GM19455 (cell line): ENCODE measurements around the gene MGAT3.

ENCODE experiments used
- ATAC-seq: cut with Tn5 transposase; IDR thresholded peaks from one replicate; pipeline ENCODE4 v1.9.1; 2021; ENCODE audit not compliant: unreplicated experiment

MGAT3 gene

DNA sequence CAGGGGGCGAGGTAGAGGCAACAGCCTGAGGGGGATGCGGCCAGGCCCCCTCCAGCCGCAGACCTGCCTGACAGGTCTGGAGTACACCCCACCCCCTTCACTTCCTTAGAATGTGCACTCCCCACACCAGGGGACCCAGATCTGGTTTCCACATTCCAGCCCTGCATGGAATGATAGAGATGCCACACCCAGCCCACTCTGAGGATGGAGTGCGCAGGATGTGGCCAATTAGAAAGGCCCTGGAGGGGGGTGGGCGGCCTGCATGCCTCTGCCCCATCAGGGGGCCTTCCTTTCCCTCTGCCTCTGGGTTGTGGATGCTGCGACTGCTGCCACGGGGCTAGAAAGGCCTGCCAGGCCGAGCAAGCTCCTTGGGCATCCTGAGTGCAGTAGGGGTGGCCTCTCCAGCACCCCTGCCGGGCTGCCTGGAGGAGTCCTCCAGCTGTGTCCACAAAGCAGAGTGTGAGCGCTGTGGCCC is 28.2 kb upstream of the MGAT3 start:
- ATAC-seq, result no peak

DNA sequence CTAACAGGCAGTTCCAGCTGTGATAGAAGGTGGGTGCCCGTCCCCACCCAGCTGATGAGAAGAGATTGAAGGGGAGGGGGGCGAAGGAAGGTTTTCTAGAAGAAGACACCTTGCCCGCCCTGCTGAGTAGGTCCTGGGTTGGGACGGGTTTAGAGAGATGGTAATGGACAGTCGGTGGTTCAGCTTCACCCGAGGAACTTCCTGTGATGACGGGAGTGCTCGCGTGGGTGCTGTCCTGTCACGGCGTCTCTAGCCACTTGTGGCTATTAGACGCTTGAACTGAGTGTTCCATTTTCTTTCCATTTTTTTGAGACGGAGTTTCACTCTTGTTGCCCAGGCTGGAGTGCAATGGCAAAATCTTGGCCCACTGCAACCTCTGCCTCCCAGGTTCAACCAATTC is 27.6 kb upstream of the MGAT3 start:
- ATAC-seq, result no peak

DNA sequence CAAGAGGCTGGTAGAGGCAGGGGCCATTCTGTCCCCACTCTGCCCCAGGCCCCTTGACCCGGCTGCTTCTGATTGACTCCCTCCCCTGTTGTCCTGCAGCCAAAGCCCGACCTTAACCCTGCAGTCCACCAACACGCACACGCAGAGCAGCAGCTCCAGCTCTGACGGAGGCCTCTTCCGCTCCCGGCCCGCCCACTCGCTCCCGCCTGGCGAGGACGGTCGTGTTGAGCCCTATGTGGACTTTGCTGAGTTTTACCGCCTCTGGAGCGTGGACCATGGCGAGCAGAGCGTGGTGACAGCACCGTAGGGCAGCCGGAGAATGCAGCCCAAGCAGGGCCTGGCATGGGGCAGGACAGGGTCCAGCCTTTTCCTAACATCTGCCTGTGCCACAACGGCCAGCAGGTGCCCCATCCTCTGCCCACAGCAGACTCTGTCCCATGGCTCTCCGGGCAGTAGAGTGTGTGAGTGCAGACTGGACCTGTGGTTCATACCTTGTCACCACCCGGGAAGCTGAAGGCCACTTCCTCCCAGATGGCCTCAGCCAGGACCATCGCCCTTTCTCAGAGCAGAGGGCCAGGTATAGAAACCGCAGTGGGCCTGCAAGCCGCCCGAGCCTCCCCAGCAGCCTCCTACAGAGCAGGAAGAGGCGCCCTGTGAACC is 26.8 kb upstream of the MGAT3 start:
- ATAC-seq, result no peak

DNA sequence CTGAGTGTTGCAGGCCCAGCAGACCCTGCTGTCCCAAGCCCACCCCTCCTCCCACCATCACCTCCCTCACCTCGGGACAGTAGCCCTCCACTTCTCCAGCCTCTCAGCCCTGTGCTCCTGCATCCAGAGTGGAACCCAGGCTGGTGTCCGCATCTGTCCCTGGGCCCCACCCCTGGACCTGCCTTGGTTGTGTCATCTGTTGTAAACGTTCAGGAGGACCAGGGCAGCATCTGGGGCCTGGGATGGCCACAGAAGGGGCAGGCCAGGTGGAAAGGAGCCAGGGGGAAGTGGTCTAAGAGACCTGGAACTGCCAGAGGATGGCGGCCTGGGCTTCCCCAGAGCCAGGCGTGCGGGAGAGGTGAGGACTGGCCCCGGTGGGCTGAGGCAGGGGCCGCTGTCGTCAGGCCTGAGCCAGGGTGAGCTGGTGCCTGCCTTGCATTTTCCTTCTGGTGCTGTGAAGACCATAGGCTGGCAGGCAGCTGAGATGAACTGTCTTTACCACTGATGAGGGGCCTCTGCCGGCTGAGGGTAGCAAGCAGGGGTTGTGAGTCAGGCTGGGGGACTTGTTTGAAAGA is 26.1 kb upstream of the MGAT3 start:
- ATAC-seq, result no peak

DNA sequence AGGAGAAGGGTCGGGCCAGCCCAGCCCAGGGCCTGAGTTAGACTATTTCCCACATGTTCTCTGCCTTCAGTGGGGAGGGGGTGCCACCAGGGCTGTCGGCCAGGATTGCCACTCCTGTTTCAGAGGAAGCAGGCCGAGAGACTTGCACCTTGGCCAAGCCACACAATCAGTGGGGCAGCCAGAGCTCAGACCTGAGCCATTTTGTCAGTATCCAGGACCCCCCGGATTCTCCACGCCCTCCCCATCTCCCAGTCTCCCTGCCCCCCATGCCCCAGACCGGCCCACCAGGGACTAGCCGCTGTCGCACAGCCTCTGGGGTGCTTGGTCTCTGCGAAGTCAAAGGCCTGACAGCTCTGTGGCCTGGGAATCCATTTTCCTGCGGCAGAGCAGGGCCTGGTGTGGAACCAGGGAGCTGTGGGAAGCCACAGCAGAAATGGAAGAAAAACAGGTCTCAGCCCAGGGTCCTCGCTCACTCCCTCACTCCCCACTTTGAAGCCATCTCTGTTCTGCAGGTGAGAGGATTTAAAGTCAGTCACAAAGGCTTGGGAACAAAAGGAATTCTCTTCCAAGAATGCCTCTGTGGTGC is 25.5 kb upstream of the MGAT3 start:
- no peak for ATAC-seq

DNA sequence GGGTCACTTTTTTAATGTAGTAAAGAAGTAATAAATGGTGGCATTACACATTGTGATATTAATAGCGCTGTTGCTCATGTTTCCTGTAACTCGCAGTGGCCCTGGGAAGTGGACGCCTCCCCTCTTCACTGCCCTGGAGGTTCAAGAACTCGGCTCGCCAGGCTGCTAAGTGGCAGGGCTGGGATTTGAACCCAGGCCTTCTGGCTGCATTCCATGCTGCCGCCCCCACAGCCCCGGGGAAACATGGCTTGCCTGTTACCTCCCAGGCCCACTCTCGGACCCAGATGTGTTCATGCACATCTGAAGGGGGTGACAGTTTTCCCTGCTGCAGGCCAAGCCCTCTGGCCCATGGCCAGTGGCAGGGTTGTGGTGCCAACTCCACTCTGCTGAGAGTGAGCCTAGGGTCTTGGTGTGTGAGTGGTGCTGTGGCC is 25.0 kb upstream of the MGAT3 start:
- no peak for ATAC-seq

DNA sequence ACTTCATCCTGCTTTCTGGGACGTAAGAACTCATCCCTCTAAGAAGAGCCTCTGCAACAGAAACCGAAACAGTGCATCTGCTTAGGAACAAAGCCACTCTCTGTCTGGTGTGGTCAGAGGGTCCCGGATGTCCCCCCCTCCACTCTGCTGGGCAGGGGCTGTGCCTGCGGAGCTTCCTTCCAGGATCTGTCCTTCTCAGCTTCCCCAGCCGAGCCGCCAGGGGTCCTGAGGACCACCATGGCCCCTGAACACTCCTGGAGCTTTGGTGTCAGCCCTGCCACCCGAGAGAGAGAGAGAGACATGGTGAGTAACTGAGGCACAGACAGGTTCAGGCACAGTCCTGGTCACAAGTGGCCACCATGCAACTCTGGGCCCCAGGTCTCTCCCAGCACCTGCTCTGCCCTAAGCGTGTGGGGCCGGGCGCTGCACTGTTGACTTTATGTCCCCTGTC is 24.4 kb upstream of the MGAT3 start:
- ATAC-seq, result no peak

DNA sequence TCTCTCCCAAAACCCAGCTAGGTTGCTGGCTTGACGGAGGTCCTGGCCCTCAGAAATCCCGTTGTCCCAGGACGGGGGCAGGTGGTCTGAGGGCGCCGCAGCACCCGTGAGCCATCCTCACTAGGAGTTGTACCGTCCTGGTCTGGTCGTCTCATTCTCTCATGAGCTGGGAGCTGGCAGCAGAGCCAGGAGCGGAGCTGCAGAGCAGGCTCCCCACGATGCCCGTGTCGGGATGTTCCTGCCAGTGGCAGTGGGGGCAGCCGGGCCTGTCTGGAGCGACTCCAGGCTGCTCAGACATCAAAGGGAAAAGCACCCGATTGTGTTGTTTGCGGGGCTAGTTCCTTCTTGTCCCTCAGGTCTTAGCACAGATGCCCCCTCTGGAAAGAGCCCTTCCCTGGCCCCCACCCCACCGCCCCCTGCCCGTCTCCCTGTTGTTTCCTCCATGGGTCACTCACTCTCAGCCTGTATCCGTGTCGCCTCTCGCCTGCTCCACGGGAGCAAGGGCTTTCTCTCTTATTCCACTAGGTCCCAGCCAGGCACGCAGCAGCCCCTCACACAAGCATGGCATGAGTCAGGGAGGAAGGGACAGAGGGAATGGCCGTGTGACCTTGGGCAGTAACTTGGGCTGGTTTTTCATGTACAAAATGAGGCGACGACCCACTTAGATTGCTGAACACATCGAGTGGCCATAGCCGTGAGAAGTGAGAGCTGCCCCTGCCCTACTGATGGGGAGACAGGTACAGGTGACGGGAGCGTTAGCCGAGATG is 23.2 kb upstream of the MGAT3 start:
- no peak for ATAC-seq

DNA sequence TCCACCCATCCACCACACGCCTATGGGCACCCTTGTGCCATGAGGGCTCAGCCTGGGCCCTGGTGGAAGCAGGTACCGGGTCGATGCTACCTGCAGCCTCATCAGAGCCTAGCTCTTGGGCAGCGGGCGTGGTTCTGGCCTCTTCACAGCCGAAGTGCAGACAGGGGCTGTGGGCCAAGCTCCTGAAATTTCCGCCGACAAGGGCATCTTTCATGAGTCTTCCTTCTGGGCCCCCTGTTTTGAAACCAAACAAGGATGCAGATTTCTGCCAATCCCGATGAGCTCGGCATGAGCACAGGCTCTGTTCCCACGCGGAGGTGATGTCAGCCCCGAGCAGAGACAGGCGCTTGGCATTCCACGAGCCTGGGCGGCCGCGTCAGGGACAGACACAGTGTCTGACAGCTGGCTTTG is 22.6 kb upstream of the MGAT3 start:
- no peak for ATAC-seq

DNA sequence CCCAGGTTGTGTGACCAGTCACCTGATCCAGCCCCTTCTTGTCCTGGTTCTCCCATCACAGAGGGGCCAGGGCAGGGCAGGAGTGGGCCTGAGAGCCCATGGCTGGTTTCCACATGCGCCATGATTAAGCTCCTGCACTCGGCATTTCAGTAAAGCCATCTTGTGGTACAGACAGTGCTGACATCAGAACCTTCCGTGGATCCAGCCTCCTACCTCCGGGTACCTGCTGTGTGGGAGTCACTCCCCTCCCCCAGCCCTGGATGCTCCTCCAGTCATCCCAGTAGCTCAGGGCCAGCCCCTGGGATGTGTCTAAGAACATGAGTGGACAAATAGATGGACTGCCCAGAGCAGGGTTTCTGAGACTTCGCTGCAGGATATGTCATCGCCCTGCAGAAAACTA is 22.1 kb upstream of the MGAT3 start:
- no peak for ATAC-seq

DNA sequence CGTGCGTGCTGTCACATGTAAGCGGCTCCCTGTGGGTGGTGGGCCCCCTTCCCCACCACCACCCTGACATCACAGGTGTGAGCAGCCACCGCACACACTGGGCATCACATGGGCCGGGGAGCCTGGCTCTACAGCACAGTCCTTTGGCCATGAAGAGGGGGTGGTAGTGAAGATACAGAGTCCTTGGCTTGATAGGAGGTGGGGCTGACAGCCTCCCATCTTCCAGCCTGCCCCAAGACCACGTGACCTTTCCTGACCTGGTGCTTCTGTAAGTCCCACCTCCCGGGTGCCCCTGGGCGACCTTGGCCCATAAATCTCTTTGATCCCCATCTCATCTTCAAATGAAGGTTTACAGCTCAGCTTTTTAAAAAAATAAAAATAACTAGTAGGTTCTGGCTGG is 21.2 kb upstream of the MGAT3 start:
- no peak for ATAC-seq

DNA sequence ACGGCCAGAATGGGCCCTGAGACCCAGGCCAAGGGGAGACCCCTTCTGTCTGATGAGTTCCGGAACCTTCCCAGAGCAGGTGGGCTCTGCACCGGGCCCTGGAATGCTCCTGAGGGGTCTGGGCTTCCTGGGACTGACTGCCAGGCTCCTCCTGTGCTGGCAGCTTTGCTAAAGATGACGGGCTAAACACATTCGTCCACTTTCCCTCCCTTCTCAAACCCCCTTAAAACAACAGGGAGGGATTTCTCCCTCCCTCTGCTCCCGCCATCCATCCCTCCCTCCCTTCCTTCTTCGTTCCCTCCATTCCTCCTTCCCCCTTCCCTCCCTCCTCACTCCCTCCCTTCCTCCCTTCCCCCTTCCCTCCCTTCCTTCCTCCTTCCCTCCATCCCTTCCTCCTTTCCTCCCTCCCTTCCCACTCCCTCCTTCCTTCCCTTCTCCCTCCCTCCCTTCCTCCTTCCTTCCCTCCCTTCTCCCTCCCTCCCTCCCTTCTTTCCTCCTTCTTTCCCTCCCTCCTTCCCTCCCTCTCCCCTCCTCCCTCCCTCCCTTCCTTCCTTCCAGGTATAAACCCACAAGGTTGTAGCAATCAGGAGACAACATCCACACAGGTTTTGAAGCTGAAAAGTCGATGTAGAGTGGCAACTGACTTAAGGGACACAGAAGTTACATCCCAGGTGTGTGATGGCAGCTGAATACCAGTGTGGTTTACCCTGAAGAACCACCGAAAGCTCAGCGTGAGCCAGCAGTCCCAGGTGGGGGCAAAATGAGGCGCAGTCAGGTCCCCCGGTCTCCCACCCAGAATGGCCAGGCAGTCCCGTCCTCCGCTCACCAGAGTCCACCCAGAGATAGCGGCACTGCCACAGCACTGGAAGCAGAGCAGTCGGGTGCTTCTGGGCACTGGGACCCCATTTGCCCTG is 18.8 kb upstream of the MGAT3 start:
- ATAC-seq, result no peak

DNA sequence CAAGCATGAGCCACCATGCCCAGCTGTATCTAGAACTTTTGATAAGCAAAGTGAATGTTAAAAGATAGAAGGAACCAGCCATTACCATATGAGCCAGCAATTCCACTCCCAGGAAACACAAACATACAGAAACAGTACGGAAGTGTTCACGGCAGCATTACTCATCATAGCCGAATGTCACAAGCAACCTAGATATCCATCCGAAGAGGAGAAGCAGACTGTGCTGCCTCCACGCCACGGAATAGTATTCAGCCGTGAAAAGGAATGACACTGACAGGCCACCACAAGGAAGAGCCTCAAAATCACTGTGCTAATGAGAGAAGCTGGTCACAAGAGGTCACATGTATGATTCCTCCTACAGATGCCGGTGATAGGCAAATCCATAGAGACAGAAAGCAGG is 17.6 kb upstream of the MGAT3 start:
- no peak for ATAC-seq

DNA sequence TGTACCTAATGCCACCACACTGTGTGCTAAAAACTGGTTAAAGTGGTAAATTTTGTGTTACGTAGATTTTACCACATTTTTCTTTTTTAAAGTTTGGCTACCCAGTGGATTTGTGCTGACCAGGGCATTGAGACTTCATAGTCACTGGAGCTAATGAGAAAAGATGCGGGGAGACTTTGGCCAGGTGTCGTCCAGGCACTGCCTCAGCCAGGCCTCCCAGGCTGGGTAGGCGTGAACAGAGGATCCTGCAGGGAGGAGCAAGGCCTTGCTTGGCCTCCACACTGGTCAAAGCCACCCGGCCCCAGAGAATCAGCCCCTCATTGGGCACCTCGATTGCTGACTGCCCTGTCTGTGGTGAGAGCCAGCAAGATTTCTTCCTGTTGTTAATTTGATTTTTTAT is 13.4 kb upstream of the MGAT3 start:
- ATAC-seq, result no peak

DNA sequence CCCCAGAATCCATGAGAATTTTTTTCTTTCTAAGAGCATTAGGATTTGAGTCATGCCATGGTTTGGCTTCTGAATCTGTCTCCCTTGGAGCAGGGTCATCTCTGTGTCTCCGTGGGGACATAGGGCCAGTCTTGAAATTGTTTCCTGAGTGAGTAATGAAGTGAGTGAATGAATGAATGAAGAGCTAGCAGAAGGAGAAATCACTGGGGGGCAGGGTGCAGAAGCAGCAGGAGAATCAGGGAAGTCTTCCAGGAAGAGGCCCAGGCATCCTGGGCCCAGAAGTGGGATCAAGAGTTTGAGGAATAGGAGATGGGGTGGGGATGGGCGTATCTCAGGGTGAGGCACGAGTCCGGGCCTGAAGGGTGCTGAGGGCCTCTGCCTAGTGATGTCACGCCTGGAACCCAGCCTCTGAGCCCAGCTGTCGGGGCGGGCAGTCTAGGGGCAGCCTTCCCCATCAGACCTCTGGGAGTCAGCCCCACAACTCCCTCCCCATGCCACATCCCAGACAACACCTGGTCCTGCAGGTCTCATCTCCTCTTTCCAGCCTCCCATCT is 12.5 kb upstream of the MGAT3 start:
- no peak for ATAC-seq

DNA sequence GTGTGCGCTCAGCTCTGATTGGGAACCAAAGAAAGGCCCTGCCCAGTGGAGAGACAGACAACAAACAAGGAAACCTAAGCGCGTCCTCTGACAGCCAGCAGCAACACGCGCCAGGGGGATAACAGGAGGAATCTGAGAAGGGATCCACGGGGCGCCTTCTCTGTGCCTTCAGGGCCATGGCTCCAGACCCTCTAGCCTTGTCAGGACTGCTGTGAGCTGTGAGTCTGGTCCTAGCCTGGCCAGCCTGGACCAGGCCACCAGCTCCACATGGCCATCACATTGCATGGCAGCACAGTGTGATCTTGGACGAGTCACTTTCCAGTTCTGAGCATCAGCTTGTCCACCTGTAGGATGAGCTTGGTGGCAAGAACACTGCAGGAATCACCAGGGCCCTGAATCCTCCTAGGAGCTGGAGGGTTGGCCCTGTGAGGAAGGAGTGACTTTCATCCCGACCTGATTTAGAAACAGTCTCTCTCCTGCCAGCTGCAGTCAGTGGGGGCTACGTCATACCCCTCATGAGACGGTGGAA is 11.8 kb upstream of the MGAT3 start:
- no peak for ATAC-seq

DNA sequence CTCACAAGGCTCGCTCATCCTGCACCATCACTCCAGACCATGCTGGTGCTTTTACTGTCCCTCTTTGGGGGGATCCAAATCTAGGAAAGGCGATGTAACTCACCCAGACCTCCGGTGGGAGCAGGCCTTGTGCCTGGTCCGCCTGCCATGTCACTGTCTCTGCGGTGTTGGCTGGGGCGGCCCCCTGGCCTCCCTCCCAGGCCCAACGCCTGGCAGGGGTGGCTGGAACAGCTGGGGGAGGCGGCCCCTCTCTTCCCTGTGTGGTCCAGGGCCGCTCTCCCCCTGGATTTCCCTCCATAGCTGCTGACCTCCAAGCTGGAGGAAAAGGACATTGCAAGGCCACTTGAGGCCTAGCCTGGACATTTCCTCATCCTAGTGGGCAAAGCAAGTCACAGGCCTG is 11.1 kb upstream of the MGAT3 start:
- ATAC-seq, result no peak

DNA sequence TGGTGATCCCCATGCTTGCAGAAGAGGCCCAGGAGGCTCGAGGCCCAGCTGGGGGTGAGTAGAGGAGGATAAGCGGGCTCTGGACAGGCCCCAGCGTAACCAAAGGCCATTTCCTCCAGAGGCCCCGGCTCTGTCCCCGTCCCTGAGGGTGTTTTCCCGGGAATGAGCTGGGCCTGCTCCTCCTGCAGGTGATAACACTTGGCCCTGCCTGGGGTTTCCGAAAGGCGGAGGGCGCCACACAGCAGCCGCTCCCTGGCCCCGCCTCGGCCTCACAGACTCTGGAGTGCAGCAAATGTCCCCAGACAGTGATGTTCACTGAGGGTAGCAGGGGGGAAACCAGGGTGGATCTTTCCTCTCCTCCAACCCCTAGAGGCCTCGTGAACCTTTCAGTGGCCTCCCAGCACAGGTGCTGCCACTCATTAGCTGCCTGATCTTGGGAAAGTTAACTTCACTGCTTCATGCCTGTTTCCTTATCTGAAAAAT is 10.5 kb upstream of the MGAT3 start:
- peak; percentile 38 for ATAC-seq

DNA sequence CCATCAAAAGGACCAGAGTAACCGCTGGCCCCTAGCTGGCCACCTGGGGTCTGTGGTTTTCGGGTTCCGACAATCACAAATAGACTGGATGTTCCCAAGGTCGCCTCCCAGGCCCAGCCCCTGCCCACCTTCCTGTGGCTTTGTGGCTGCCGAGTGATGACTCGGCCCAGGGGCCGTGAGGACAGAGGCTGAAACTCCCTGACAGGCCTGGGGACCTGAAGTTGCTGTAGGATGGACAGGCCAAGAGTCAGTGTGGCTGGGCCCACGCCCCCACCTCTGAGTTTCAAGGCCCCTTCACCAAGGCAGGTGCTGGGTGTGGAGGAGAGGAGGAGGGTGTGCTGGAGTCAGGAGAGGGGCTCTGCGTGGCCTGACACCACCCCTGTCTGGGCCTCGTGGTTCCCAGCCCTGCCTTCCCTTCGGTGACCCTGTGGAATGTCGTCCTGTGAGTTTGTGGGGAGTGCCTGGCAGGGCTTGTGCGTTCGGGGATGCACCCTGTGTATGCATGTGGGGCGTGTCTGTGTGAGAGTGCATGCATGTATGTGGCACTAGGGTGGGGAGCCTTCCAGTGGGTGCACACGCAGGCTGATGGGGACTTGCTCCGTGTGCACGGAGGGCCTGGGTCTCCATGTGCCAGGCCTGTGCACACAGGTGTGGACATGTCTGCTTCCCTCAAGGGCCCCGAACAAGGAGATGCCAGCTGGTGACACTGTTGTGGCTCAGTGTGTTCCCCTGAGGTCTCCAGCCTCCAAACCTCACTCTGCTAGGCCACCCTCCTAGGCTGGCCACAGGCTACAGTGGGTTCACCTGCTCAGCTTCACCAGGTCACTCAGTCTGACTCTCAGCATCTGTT is 8.4 kb upstream of the MGAT3 start:
- ATAC-seq, result no peak
